ENCODE data around the gene CEMIP2.

GRCh38 chr9:71744754-71745521, 23.4 kb downstream of the CEMIP2 start:
- TF ChIP-seq CTCF (conservative IDR thresholded peaks at IDR 0.05; ENCODE audit: low read depth, low read length): no peak
- TF ChIP-seq EZH2 (IDR thresholded peaks at IDR 0.05; ENCODE audit: low read length, unreplicated experiment): no peak
- TF ChIP-seq EZH2phosphoT487 (IDR thresholded peaks at IDR 0.05; ENCODE audit: borderline replicate concordance, low read length): no peak
